ENCODE data around the gene KCNH2. TPM values are rescaled to one million over a fixed set of nuclear protein-coding genes. Genes with fewer than 3 reads are reported as not detected.

The KCNH2 gene
- total and polyA plus RNA-seq, 2 experiments from 2014 or later, result 2.6 to 14.7 TPM

DNA sequence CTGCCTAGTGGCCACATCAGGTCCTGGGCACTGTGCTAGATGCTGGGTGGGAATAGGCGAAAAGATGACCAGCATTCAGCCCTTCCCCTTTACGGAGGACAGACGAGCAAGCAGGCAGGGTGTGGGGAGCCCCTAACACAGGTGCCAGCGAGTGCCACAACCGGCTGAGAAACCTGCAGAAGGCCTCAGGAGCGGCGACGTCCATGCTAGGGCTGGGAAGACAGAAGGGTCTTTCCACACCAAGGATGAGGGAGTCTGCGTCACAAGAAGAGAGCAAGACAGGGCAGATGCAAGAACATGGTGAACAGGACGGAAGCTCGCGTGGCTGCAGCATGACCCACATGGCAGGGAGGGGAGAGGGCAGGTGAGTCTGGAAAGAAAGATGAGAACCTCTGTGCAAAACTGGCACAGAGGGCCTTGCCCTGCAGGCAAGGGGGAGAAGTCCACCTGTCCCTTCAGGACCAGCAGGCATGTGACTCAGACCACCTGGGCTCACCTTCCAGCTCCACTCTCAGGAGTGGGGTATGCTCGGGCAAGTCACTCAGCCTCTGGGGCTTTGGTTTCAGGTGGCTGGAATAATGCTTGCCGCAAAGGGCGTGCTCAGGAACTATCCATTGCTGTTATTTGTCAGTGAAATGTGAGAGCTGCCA, 36.6 kb downstream of the KCNH2 start (continued):
- no peak for TF ChIP-seq POLR2AphosphoS5 (IDR thresholded peaks at IDR 0.05; ENCODE audit: low read depth)
- TF ChIP-seq, protein P1, sequence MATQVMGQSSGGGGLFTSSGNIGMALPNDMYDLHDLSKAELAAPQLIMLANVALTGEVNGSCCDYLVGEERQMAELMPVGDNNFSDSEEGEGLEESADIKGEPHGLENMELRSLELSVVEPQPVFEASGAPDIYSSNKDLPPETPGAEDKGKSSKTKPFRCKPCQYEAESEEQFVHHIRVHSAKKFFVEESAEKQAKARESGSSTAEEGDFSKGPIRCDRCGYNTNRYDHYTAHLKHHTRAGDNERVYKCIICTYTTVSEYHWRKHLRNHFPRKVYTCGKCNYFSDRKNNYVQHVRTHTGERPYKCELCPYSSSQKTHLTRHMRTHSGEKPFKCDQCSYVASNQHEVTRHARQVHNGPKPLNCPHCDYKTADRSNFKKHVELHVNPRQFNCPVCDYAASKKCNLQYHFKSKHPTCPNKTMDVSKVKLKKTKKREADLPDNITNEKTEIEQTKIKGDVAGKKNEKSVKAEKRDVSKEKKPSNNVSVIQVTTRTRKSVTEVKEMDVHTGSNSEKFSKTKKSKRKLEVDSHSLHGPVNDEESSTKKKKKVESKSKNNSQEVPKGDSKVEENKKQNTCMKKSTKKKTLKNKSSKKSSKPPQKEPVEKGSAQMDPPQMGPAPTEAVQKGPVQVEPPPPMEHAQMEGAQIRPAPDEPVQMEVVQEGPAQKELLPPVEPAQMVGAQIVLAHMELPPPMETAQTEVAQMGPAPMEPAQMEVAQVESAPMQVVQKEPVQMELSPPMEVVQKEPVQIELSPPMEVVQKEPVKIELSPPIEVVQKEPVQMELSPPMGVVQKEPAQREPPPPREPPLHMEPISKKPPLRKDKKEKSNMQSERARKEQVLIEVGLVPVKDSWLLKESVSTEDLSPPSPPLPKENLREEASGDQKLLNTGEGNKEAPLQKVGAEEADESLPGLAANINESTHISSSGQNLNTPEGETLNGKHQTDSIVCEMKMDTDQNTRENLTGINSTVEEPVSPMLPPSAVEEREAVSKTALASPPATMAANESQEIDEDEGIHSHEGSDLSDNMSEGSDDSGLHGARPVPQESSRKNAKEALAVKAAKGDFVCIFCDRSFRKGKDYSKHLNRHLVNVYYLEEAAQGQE (IDR thresholded peaks at IDR 0.05; ENCODE audit: unreplicated experiment), result no peak

DNA sequence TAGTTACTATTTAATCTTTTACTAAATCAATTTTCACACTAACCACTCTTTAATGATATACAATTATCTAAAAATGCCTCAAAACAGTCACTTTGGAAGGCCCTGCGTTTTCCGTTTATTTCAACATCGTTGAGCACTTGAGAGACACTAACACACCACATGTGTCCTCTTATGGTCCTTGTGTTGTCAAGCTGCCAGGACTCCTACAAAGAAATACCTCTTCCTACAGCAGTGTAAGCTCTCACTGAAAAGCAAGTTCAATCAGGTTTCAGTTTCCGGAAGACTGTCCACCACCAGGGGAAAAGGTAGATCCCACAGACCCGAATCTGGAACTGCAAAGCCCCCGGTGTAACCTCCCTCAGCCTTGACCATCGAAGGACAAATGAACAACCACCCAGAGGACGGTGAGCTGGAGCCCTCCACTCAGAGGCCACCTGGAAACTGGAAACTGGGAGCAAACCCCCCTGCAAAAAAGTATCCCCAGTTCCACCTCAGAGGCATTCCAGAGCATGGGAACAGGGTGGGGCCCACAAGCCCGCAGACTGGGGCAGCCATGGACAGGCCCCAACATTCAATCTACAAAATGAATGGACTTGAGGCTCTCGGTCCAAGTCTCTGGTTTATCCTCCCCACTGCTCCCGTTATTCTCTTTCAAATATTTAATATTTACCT, 37.6 kb downstream of the KCNH2 start:
- Histone ChIP-seq H3F3A (replicated peaks; ENCODE audit: low read depth) (no peaks in the 10 kb centered on the region), H3K79me2 (replicated peaks; ENCODE audit: insufficient read depth) (no peaks in the 10 kb centered on the region), H3K36me3 (ENCODE audit: insufficient read depth) (no peaks in the 10 kb centered on the region), H3K4me3 (no peak overlapping the region), H2AFZ (no peak overlapping the region), H3K4me2 (no peak overlapping the region), H3K27ac (ENCODE audit: low read depth) (no peak overlapping the region), H4K20me1 (replicated peaks; ENCODE audit: insufficient read depth) (no peaks in the 10 kb centered on the region), H3K9me2 (ENCODE audit: insufficient read depth) (no peaks in the 10 kb centered on the region), H3K4me1 (ENCODE audit: insufficient read depth) (no peaks in the 10 kb centered on the region), H3K27me3 (ENCODE audit: insufficient read depth) (no peaks in the 10 kb centered on the region)
- Mint-ChIP-seq H3K4me3 (no peak overlapping the region), H3K9me3 (no peaks in the 10 kb centered on the region), H3K4me1 (peaks cover 11% of the 10 kb centered on the region), H3K36me3 (ENCODE audit: low read depth) (no peaks in the 10 kb centered on the region), H3K27me3 (ENCODE audit: insufficient read depth, low read depth, poor library complexity) (peaks cover 14% of the 10 kb centered on the region), H3K27ac (no peak overlapping the region)
- DNase-seq (ENCODE audit: low spot score) (no peak), ATAC-seq (no peak)
- TF ChIP-seq, protein P2, sequence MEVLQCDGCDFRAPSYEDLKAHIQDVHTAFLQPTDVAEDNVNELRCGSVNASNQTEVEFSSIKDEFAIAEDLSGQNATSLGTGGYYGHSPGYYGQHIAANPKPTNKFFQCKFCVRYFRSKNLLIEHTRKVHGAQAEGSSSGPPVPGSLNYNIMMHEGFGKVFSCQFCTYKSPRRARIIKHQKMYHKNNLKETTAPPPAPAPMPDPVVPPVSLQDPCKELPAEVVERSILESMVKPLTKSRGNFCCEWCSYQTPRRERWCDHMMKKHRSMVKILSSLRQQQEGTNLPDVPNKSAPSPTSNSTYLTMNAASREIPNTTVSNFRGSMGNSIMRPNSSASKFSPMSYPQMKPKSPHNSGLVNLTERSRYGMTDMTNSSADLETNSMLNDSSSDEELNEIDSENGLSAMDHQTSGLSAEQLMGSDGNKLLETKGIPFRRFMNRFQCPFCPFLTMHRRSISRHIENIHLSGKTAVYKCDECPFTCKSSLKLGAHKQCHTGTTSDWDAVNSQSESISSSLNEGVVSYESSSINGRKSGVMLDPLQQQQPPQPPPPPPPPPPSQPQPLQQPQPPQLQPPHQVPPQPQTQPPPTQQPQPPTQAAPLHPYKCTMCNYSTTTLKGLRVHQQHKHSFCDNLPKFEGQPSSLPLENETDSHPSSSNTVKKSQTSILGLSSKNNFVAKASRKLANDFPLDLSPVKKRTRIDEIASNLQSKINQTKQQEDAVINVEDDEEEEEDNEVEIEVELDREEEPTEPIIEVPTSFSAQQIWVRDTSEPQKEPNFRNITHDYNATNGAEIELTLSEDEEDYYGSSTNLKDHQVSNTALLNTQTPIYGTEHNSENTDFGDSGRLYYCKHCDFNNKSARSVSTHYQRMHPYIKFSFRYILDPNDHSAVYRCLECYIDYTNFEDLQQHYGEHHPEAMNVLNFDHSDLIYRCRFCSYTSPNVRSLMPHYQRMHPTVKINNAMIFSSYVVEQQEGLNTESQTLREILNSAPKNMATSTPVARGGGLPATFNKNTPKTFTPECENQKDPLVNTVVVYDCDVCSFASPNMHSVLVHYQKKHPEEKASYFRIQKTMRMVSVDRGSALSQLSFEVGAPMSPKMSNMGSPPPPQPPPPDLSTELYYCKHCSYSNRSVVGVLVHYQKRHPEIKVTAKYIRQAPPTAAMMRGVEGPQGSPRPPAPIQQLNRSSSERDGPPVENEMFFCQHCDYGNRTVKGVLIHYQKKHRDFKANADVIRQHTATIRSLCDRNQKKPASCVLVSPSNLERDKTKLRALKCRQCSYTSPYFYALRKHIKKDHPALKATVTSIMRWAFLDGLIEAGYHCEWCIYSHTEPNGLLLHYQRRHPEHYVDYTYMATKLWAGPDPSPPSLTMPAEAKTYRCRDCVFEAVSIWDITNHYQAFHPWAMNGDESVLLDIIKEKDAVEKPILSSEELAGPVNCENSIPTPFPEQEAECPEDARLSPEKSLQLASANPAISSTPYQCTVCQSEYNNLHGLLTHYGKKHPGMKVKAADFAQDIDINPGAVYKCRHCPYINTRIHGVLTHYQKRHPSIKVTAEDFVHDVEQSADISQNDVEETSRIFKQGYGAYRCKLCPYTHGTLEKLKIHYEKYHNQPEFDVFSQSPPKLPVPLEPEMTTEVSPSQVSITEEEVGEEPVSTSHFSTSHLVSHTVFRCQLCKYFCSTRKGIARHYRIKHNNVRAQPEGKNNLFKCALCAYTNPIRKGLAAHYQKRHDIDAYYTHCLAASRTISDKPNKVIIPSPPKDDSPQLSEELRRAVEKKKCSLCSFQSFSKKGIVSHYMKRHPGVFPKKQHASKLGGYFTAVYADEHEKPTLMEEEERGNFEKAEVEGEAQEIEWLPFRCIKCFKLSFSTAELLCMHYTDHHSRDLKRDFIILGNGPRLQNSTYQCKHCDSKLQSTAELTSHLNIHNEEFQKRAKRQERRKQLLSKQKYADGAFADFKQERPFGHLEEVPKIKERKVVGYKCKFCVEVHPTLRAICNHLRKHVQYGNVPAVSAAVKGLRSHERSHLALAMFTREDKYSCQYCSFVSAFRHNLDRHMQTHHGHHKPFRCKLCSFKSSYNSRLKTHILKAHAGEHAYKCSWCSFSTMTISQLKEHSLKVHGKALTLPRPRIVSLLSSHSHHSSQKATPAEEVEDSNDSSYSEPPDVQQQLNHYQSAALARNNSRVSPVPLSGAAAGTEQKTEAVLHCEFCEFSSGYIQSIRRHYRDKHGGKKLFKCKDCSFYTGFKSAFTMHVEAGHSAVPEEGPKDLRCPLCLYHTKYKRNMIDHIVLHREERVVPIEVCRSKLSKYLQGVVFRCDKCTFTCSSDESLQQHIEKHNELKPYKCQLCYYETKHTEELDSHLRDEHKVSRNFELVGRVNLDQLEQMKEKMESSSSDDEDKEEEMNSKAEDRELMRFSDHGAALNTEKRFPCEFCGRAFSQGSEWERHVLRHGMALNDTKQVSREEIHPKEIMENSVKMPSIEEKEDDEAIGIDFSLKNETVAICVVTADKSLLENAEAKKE (CRISPR knock-in tag; IDR thresholded peaks at IDR 0.05), result no peak
- TF ChIP-seq POLR2AphosphoS5 (IDR thresholded peaks at IDR 0.05; ENCODE audit: low read depth) (no peak), ZNF331 (CRISPR knock-in tag; IDR thresholded peaks at IDR 0.05; ENCODE audit: low read depth) (no peak), STAT1 (IDR thresholded peaks at IDR 0.05; ENCODE audit: unreplicated experiment) (no peak), NANOG (IDR thresholded peaks at IDR 0.05; ENCODE audit: borderline replicate concordance) (no peak), ZNF114 (CRISPR knock-in tag; IDR thresholded peaks at IDR 0.05) (no peak), EZH2 (IDR thresholded peaks at IDR 0.05; ENCODE audit: low read depth, unreplicated experiment) (no peak)
- TF ChIP-seq, protein P1 (IDR thresholded peaks at IDR 0.05; ENCODE audit: unreplicated experiment), result no peak
- TF ChIP-seq, protein P3, sequence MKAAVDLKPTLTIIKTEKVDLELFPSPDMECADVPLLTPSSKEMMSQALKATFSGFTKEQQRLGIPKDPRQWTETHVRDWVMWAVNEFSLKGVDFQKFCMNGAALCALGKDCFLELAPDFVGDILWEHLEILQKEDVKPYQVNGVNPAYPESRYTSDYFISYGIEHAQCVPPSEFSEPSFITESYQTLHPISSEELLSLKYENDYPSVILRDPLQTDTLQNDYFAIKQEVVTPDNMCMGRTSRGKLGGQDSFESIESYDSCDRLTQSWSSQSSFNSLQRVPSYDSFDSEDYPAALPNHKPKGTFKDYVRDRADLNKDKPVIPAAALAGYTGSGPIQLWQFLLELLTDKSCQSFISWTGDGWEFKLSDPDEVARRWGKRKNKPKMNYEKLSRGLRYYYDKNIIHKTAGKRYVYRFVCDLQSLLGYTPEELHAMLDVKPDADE (IDR thresholded peaks at IDR 0.05), result no peak

Data from GM23338 (cell line).